ENCODE measurements around the gene FAM237B. TPM values are rescaled to one million over a fixed set of nuclear protein-coding genes. Genes with fewer than 3 reads are reported as not detected.

FAM237B gene
- total and polyA plus RNA-seq, 4 donors: 0.02 TPM; not detected in 3

DNA sequence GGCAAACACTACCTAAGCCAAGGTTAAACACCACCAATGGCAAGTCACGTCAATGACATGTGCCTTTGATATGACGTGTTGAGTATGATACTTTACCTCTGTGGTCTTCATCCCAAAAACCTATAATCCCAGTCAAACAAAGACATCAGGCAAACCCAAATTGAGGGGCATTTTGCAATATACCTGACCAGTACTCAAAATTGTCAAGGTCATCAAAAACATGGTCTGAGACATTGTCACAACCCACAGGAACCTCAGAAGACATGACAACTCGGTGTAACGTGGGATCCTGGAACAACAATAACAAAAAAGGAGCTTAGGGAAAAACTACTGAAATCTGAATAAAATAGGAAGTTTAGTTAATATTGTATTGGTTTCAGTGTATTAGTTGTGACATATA lies 7.2 kb downstream of the FAM237B start:
- DNase-seq: no peak
- H3K27me3 ChIP-seq (ENCODE audit: control insufficient read depth in 3 of 3, insufficient read depth in 3 of 3, low read length in 2 of 3): peaks cover 0 to 8% (median 0%) of the 10 kb centered on the region in 3 donors
- H3K9me3 ChIP-seq (ENCODE audit: control insufficient read depth in 4 of 4, insufficient read depth in 3 of 4, low read length in 3 of 4): no peaks in the 10 kb centered on the region
- no peak overlapping the region for H3K4me3 ChIP-seq
- no peak overlapping the region for H3K9ac ChIP-seq (ENCODE audit: insufficient read depth in 1 of 2, low read length in 2 of 2)
- no peak overlapping the region for H3K27ac ChIP-seq (ENCODE audit: low read depth in 1 of 2, low read length in 1 of 2)
- H3K36me3 ChIP-seq (ENCODE audit: control insufficient read depth in 4 of 4, insufficient read depth in 4 of 4, low read length in 4 of 4): no peaks in the 10 kb centered on the region
- 71 to 72% methylated on average over 4 of the region's 4 CpGs for WGBS, 2 donors
- ATAC-seq (ENCODE audit: insufficient read depth, low FRiP score): no peak
- no peaks in the 10 kb centered on the region for H3K4me1 ChIP-seq (ENCODE audit: control insufficient read depth in 5 of 5, insufficient read depth in 5 of 5, low read length in 5 of 5)
- TF ChIP-seq, protein P1, sequence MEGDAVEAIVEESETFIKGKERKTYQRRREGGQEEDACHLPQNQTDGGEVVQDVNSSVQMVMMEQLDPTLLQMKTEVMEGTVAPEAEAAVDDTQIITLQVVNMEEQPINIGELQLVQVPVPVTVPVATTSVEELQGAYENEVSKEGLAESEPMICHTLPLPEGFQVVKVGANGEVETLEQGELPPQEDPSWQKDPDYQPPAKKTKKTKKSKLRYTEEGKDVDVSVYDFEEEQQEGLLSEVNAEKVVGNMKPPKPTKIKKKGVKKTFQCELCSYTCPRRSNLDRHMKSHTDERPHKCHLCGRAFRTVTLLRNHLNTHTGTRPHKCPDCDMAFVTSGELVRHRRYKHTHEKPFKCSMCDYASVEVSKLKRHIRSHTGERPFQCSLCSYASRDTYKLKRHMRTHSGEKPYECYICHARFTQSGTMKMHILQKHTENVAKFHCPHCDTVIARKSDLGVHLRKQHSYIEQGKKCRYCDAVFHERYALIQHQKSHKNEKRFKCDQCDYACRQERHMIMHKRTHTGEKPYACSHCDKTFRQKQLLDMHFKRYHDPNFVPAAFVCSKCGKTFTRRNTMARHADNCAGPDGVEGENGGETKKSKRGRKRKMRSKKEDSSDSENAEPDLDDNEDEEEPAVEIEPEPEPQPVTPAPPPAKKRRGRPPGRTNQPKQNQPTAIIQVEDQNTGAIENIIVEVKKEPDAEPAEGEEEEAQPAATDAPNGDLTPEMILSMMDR (IDR thresholded peaks at IDR 0.05; ENCODE audit: control extremely low read depth, extremely low read depth): no peak

DNA sequence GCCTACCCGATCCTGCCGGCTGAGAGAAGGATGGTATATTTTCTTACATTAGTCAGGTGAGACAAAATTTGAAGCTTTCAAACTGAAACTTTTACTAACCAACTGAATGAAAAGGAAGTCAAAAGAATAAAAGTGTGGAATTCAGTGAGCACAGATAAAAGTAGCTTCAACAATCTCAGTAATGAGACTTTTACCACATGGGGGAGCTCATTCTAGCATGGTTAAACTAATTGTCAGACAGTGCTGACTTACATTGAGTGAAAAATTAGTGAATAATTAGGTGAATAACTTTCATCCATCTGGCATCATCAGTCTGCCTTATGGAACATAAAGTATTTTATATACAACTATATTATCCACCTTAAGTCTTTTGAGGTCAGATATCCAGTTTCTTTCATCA lies 8.4 kb downstream of the FAM237B start:
- Histone ChIP-seq H3K36me3 (ENCODE audit: control insufficient read depth in 4 of 4, insufficient read depth in 4 of 4, low read length in 4 of 4) (peaks cover 0 to 3% (median 1%) of the 10 kb centered on the region in 4 donors), H3K27ac (ENCODE audit: low read depth in 1 of 2, low read length in 1 of 2) (no peak overlapping the region), H3K4me3 (no peak overlapping the region), H3K9me3 (ENCODE audit: control insufficient read depth in 4 of 4, insufficient read depth in 3 of 4, low read length in 3 of 4) (no peaks in the 10 kb centered on the region), H3K27me3 (ENCODE audit: control insufficient read depth in 3 of 3, insufficient read depth in 3 of 3, low read length in 2 of 3) (peaks cover 0 to 1% (median 0%) of the 10 kb centered on the region in 3 donors), H3K4me1 (ENCODE audit: control insufficient read depth in 5 of 5, insufficient read depth in 5 of 5, low read length in 5 of 5) (no peaks in the 10 kb centered on the region), H3K9ac (ENCODE audit: insufficient read depth in 1 of 2, low read length in 2 of 2) (no peak overlapping the region)
- WGBS, 2 donors: 84 to 96% methylated on average over 2 of the region's 2 CpGs
- TF ChIP-seq, protein P1 (IDR thresholded peaks at IDR 0.05; ENCODE audit: control extremely low read depth, extremely low read depth): no peak
- DNase-seq (no peak), ATAC-seq (ENCODE audit: insufficient read depth, low FRiP score) (no peak)

DNA sequence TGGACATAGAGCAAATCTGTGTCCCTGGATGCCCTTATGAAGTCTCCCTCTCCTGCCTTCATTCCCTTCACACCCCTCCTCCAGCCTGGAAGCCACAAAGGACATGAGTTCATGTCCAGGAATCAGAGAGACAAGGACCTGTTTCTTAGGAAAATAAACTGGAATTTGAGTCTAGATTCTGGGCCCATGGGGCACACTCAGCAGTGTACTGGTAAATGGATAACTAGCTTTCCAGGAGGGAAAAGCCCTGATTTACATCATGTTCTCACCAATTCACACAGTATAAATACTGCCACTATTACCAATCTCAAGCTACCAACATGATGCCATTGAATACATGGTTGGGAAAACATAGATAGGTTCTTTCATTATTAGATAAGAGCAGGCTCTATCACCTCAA lies 9.9 kb downstream of the FAM237B start:
- DNase-seq: no peak
- no peak for ATAC-seq (ENCODE audit: insufficient read depth, low FRiP score)
- TF ChIP-seq, protein P1 (IDR thresholded peaks at IDR 0.05; ENCODE audit: control extremely low read depth, extremely low read depth): no peak
- H3K27me3 ChIP-seq (ENCODE audit: control insufficient read depth in 3 of 3, insufficient read depth in 3 of 3, low read length in 2 of 3): no peaks in the 10 kb centered on the region
- no peaks in the 10 kb centered on the region for H3K9me3 ChIP-seq (ENCODE audit: control insufficient read depth in 4 of 4, insufficient read depth in 3 of 4, low read length in 3 of 4)
- H3K9ac ChIP-seq (ENCODE audit: insufficient read depth in 1 of 2, low read length in 2 of 2): no peak overlapping the region
- no peak overlapping the region for H3K4me3 ChIP-seq
- H3K36me3 ChIP-seq (ENCODE audit: control insufficient read depth in 4 of 4, insufficient read depth in 4 of 4, low read length in 4 of 4): peaks cover 0 to 3% (median 1%) of the 10 kb centered on the region in 4 donors
- H3K27ac ChIP-seq (ENCODE audit: low read depth in 1 of 2, low read length in 1 of 2): no peak overlapping the region
- no peaks in the 10 kb centered on the region for H3K4me1 ChIP-seq (ENCODE audit: control insufficient read depth in 5 of 5, insufficient read depth in 5 of 5, low read length in 5 of 5)

DNA sequence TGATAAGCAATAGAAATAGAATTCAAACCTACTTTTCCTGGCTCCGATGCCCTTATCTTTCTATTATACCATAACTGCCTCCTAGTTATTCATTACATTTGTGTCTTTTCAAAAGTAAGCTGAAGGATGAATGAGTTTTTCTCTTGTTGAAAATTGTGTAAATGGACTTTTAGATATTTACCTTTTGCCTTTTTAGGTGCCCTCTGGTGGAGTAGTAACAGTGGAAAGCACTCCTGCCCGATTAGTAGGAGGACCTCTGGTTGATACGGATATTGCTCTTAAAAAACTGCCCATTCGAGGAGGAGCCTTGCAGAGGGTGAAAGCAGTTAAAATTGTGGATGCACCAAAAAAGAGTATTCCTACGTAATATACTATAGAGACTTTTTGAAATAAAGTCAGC lies 11.2 kb downstream of the FAM237B start:
- Histone ChIP-seq H3K4me1 (ENCODE audit: control insufficient read depth in 5 of 5, insufficient read depth in 5 of 5, low read length in 5 of 5) (no peaks in the 10 kb centered on the region), H3K9me3 (ENCODE audit: control insufficient read depth in 4 of 4, insufficient read depth in 3 of 4, low read length in 3 of 4) (no peaks in the 10 kb centered on the region), H3K4me3 (no peak overlapping the region), H3K9ac (ENCODE audit: insufficient read depth in 1 of 2, low read length in 2 of 2) (no peak overlapping the region), H3K27ac (ENCODE audit: low read depth in 1 of 2, low read length in 1 of 2) (no peak overlapping the region), H3K27me3 (ENCODE audit: control insufficient read depth in 3 of 3, insufficient read depth in 3 of 3, low read length in 2 of 3) (no peaks in the 10 kb centered on the region), H3K36me3 (ENCODE audit: control insufficient read depth in 4 of 4, insufficient read depth in 4 of 4, low read length in 4 of 4) (peaks cover 0 to 3% (median 1%) of the 10 kb centered on the region in 4 donors)
- no peak for ATAC-seq (ENCODE audit: insufficient read depth, low FRiP score)
- DNase-seq: no peak
- 84 to 90% methylated on average over 5 of the region's 5 CpGs for WGBS, 2 donors
- TF ChIP-seq, protein P1 (IDR thresholded peaks at IDR 0.05; ENCODE audit: control extremely low read depth, extremely low read depth): no peak
